Ascending aorta (tissue), 2 donors: ENCODE measurements around the gene GPR63. TPM values are rescaled to one million over a fixed set of nuclear protein-coding genes. Genes with fewer than 3 reads are reported as not detected.

Experiments used
- DNase-seq, 2 donors: peaks; one replicate each; pipeline ENCODE4 v3.0.0-alpha.2; 2019; ENCODE audit warnings: low spot score in 2 of 2
- H3K27ac ChIP-seq, 2 donors: fragments of 200-600 bp; sonication (generic); one replicate each; pipeline ENCODE4 v1.5.1; 2016 to 2017; ENCODE audit warnings: mild to moderate bottlenecking in 1 of 2
- H3K27me3 ChIP-seq: fragments of 200-600 bp; sonication (generic); one replicate; pipeline ENCODE4 v1.5.1; 2017
- H3K36me3 ChIP-seq, 2 donors: fragments of 200-600 bp; sonication (generic); one replicate each; pipeline ENCODE4 v1.5.1; 2016
- H3K4me1 ChIP-seq, 2 donors: fragments of 200-600 bp; sonication (generic); one replicate each; pipeline ENCODE4 v1.5.1; 2016 to 2017; ENCODE audit warnings: mild to moderate bottlenecking in 1 of 2
- H3K4me3 ChIP-seq, 2 donors: fragments of 200-600 bp; sonication (generic); one replicate each; pipeline ENCODE4 v1.5.1; 2016 to 2017; ENCODE audit warnings: mild to moderate bottlenecking in 1 of 2
- H3K9me3 ChIP-seq, 2 donors: fragments of 200-600 bp; sonication (generic); one replicate each; pipeline ENCODE4 v1.5.1; 2016
- CTCF ChIP-seq, 3 experiments: fragments of 200-600 bp in 2 of 3; fragments of 450-650 bp in 1 of 3; sonication (generic) in 2 of 3; IDR thresholded peaks; one replicate each; pipeline ENCODE4 v1.5.1; 2016 to 2019; ENCODE audit warnings: antibody characterized with exemption in 3 of 3, mild to moderate bottlenecking in 1 of 3, moderate library complexity in 1 of 3
- intact Hi-C: fragments of 100-400 bp; cut with DNase I; formaldehyde crosslinking; loops from one replicate; pipeline ENCODE4 v1.15.1; 2023
- total RNA-seq: library from RNA; depleted of rRNA; stranded (reverse); fragments of >200 nt; gene quantifications from one replicate; pipeline ENCODE4 v1.1.0, GENCODE V29; 2016

The GPR63 gene
- total RNA-seq, 1 donor from 2014 or later = 0.85 TPM

GRCh38 chr6:96865055-96865405 lies 27.8 kb upstream of the GPR63 start:
- DNase-seq = no peak
- Histone ChIP-seq H3K36me3 (no peaks in the 10 kb centered on the region), H3K4me3 (no peak overlapping the region), H3K27me3 (no peaks in the 10 kb centered on the region), H3K9me3 (no peaks in the 10 kb centered on the region), H3K4me1 (no peaks in the 10 kb centered on the region), H3K27ac (no peak overlapping the region)
- TF ChIP-seq CTCF (IDR thresholded peaks at IDR 0.05) = no peak
- intact Hi-C loops = no loop called here

- Histone ChIP-seq H3K4me1 (no peaks in the 10 kb centered on the region), H3K4me3 (no peak overlapping the region), H3K9me3 (no peaks in the 10 kb centered on the region), H3K36me3 (no peaks in the 10 kb centered on the region), H3K27ac (no peak overlapping the region), H3K27me3 (no peaks in the 10 kb centered on the region)
- intact Hi-C loops = no loop called here
- DNase-seq = no peak
- TF ChIP-seq CTCF (IDR thresholded peaks at IDR 0.05) = no peak
These were observed 27.2 kb upstream of the GPR63 start for GRCh38 chr6:96864216-96865054.

- intact Hi-C loops = no loop called here
- Histone ChIP-seq H3K27ac (no peak overlapping the region), H3K4me3 (no peak overlapping the region), H3K4me1 (no peaks in the 10 kb centered on the region), H3K36me3 (no peaks in the 10 kb centered on the region), H3K27me3 (no peaks in the 10 kb centered on the region), H3K9me3 (no peaks in the 10 kb centered on the region)
- DNase-seq = no peak
- no peak for TF ChIP-seq CTCF (IDR thresholded peaks at IDR 0.05)
These were observed 25.3 kb upstream of the GPR63 start for GRCh38 chr6:96862560-96862959.

GRCh38 chr6:96861588-96861987 lies 24.3 kb upstream of the GPR63 start:
- H3K9me3 ChIP-seq = no peaks in the 10 kb centered on the region
- intact Hi-C loops = no loop called here
- no peaks in the 10 kb centered on the region for H3K36me3 ChIP-seq
- H3K27me3 ChIP-seq = no peaks in the 10 kb centered on the region
- TF ChIP-seq CTCF (IDR thresholded peaks at IDR 0.05) = no peak
- H3K4me1 ChIP-seq = no peaks in the 10 kb centered on the region
- DNase-seq = no peak
- H3K27ac ChIP-seq = no peak overlapping the region
- H3K4me3 ChIP-seq = no peak overlapping the region

- Histone ChIP-seq H3K27ac (no peak overlapping the region), H3K36me3 (no peaks in the 10 kb centered on the region), H3K4me1 (no peaks in the 10 kb centered on the region), H3K9me3 (no peaks in the 10 kb centered on the region), H3K27me3 (no peaks in the 10 kb centered on the region), H3K4me3 (no peak overlapping the region)
- intact Hi-C loops = no loop called here
- TF ChIP-seq CTCF (IDR thresholded peaks at IDR 0.05) = no peak
- no peak for DNase-seq
These were observed 19.6 kb upstream of the GPR63 start for GRCh38 chr6:96856856-96857255.
